CD4-positive, alpha-beta T cell treated with Interleukin-17A for 1 hour (primary cell): ENCODE measurements around the gene OVCA2.
A peak's percentile ranks its signal among the peaks of the same experiment; 100 is the strongest.

Experiments used
- DNase-seq: peaks from one replicate; pipeline ENCODE4 v3.0.0-alpha.2; 2020

Gene OVCA2

DNA sequence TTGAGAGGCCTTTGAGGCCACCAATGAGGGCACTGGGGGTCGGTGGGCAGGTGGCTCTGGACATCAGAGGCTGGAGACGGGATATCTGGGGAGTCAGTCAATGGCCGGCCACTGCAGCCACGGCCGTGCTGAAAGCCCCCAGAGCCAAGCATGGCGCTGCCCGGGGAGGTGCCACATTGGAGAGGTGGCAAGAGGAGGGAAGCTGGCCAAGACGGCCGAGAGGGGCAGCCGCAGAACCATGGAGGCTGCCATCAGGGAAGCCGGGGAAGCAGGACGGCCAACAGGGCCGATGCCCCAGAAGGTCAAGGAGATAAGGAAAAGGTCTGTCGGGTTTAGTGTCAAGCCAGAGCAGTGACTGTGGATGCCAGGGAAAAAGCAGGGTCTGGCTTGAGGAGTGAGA, 26.5 kb upstream of the OVCA2 start:
- no peak for DNase-seq

DNA sequence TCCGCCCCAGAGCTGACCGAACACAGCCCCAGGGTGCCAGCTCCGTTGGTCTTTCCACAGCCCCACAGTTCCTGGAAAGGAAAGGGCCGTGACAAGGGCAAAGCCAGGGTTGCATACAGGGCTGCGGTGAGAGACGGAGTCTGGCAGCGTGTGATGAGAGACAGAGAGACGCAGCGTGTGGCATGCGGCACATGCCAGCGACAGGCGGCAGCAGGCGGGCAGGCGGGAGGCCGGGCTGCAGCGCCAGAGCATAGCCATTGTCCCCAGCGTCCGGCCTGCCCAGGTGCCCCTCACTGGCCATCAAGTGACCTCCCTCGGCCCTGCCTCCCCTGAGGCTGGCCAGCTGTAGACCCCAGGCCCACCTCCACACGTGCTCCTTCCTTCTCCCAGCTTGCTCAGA, 25.3 kb upstream of the OVCA2 start:
- no peak for DNase-seq

DNA sequence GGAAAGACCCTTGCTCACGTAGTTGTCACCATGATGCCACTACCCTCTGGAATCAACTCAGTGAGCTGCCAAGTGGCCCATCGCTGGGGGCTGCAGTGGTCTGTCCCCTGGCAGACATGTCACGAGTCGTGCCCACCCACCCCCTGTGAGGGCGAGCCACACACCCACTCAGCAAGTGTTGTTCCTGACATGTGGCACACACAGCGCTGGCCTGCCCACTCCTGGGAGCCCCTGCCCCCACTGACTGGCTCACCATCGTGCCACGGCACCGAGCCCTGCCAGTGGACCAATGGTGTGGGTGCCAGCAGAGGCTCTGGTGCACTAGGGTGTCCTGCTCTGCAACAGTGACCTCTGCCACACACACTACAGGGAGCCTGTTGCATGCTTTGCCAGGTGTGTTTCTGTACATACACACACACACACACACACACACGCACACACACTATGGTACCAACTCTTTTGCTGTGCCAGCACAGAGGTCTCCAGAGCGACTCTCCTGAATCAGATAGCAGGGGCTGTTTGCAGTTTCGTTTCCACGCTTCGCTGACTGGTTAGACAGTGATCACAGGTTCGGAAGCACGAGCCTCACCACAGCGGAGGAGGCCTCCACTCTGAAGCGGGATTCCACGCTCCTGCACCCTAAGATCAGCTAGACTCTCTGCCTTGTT, 24.4 kb upstream of the OVCA2 start:
- no peak for DNase-seq

DNA sequence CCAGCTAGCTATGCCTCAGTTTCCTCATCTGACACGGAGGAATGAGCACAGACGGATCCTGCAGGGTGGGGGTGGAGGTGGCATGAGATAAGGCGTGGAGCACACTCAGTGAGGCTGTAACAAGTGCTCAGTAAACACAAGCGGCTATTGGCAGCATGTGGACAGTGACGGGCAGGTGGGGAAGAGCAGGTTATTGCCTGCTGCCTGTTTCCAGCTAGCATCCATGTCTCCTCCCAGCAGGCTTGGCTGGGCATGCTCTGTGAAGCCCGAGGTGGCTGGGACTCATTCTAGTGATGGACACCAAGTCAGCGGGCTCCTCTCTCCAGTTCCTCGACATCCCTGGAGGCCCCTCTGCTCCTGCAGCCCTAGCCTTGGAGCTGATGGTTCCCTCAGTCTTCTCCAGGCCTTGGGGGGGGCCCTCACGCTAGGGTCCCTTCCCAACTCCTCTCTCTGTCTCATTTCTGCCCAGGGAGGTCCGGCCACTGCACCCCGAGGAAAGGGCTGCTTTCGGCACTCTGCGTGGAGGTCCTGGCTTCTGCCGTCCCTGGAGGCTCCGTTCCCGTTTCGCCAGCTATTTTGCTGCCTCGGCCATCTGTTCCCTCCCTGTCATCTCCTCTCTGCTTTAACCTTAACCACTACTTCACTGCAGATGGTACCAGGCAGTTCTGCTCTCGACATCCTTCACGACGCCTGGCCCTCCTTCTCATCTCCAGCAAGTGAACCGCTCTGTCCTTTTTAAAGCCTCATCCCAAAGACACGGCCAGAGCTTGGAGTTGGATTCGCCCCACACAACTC, 22.9 kb upstream of the OVCA2 start:
- DNase-seq: no peak

DNA sequence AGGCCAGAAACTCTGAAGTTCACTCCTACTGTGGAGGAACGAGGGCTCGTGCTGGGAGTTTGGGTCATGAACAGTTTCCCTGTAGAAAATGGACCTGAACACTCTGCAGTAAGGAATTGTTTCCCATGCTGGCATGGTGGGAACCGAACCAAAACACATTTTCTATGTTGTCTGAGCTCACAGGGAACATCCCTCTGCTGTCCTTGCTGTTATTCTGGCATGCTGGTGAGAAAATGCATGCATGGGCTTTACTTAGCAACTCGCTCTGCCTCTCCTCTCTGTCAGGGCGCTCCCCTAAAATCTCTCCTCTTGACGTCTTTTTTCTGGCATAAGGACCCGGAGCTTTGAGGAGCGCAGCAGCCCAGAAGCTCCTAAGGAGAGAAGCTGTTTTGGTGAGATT, 22.1 kb upstream of the OVCA2 start:
- no peak for DNase-seq

DNA sequence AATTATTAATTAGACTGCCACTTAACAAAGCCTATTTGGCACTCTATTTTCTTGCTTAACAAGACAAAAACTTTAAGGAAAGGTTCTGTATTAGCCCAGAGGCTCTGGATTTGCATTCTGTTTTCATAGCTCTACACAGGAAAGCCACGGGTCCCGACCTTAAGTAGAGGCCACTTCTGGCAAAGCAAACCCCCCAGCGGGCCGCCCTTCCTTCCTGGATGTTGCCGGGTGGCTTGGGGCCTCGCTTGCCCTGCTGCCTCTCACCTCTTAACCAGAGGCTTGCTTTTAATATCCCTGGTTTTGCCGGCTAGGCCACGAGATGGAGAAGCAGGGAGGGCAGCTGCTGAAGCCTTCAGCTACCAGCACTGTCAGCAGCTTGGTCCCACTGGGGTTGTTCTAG, 21.1 kb upstream of the OVCA2 start:
- no peak for DNase-seq

DNA sequence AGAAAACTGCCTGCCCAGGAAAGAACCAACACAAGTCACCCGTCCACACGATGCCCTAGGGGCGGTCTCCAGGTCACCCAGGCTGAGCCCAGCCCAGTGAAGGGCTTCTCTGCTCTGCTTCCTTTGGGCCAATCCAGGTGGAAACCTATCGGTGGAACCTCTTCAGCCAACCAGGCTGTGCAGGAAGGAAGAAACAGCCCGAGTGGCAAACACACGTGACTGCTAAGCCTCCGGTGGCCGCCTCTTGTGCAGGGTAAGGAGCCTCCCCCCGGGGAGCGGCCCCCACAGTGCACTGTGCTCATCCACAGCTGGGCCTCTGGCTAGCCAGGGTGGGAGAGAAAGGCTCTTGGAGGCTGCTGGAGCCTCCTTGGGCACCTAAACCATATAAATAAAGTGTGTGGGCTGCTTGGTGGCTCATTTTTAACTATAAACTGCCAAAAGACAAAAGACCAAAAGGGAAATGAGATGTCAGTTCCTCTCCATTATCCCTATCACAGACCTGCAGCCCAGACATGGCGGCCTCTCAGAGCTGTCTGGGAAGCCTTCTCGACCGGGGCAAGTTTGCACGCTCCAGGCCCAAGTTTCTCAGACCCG, 19.1 kb upstream of the OVCA2 start:
- DNase-seq: no peak

DNA sequence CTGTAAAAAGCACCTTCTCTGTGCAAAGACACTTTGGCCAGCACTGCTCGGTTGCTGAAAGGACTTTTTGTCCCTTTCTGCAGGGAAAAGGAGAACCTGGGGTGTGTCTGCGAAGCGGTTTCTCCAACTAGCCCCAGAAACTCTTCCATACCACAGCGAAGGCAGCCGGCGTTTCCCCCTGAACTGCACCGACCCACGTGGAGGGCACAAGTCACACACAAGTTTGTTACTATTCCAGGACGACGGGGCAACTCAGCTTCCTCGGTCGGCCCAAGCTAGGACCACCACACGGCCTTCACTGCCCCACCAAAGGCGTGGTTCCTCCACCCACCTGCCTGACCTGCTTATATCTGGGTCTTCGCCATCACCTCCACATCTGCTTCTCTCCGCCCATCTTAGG, 18.6 kb upstream of the OVCA2 start:
- DNase-seq: no peak

DNA sequence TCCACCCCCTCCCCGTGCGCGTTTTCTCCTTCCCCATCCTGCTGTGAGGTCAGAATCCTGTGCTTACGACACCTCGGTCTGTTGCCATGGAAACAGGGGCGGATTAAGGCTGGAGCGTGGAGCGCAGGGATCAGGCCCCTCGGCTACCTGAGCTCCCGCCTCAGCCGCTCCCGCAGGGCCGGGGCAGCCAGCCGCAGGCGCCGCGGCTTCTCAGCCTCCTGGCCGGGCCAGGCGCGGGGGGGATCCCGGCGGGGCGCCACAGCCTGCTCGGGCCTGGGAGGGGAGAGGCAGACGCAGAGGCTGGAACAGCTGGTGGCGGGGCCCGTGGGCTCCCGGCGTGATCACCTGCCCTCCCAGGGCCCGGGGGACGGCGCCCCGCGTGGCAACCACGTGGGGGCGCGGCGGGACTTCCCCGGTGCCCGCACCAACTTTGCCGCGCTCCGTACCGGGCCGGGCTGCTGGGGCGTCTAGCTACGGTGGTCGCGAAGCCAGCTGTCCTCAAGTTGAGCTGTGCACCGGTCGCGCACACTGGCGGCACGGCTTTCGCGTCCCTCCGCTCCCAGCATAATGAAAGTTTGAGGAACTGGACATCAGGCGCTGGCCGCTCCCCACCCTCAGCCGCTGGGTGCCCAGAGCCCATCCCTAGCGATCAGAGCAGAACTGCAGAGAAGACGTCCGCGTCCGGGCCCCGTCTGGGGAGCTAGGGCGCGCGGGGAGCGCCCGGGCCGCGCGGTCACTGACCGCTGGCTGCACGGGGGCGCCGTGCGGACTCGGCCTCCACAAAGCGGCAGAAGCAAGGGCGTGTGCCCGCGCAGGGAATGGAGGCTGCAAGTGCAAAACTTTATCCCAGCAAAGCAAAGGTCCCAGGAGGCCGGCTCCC, 17.9 kb upstream of the OVCA2 start:
- peak; percentile 65 for DNase-seq

DNA sequence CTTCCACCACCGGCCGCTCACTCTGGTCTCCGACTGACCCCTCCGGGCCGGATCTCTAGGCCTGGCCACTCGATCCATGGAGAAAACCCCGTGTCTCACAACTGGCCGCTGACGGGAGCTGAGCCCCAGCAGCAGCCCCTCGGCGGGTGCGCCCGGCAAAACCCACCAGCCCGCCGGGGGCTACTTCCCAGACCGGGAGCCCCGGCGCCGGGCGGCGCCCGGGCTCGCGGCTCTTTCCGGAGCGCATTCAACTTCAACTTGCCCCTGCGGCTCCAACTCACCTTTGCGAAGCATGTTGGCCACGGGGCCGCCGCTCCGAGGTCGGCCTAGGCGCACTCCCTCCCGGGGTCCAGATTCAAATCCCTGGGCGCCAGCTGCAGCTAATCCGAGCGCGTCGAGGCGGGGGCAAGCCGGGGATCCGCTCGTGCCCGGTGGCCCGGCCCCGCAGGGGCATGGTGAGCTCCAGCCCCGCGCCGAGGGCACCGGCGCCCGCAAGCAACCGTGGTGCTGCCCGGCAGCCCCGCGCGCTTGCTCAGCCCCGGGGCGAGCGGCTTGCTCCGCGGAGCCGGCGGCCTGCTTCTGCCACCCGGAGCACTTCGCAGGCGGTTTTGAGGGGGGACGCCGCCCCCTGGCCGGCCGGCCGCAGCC, 17.1 kb upstream of the OVCA2 start:
- no peak for DNase-seq

DNA sequence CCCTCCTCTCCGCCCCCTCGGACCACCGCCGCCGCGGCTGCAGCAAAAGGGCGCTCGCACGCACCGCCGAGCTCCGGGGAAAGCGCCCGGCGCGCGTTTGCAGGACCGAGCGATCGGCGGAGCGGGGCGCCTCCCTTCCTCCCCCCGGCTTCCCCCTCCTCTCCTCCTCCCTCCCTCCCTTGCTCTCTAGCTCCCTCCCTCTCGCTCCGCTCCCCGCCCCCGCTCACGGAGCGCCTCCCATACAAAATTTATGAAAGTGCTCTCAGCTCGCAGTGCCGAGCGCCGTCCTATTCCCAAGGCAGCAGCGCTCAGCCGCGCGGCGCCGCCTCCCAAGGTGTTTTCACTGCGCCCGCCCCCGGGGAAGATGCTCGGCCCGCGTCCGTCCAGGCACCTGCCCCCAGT, 16.6 kb upstream of the OVCA2 start, which contains the start of gene RTN4RL1:
RTN4RL1 (minus strand) TSS at position 115 of the 402 bp plus-strand sequence. CDS start 469 bp downstream, outside the sequence.
- peak; percentile 85 for DNase-seq

DNA sequence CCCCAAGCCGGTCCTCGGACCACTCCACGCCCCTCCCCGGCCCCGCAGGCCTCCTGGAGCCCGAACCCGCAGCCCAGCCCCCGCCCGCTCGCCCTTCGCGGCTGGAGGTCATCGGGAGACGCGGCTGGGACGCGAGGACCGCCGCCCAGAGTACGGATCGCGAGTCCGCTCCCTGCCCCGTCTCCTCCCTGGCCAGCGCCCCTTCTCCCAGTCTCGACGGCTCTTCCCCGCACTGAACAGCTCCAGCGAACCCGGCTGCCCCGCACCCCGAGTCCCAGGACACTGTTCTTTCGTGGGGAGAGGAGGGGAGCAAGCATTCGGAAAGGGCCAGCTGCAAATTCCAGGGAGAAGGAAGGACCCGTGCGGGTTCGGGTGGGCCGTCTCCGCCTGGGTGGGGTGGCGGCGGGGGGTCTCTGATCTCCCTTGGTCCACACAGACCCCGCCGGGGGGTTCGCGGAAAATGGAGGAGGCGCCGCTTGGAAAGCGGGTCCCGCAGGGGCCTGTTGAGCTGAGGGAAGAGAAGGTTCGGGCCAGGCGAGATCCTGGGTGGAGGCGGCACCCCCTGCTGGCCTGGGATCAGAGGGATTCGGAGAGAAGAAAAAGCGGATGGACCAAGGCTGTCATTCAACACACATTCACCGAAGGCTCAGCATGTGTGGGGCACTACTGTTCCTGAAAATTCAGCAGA, 16.1 kb upstream of the OVCA2 start:
- DNase-seq: peak; percentile 30

DNA sequence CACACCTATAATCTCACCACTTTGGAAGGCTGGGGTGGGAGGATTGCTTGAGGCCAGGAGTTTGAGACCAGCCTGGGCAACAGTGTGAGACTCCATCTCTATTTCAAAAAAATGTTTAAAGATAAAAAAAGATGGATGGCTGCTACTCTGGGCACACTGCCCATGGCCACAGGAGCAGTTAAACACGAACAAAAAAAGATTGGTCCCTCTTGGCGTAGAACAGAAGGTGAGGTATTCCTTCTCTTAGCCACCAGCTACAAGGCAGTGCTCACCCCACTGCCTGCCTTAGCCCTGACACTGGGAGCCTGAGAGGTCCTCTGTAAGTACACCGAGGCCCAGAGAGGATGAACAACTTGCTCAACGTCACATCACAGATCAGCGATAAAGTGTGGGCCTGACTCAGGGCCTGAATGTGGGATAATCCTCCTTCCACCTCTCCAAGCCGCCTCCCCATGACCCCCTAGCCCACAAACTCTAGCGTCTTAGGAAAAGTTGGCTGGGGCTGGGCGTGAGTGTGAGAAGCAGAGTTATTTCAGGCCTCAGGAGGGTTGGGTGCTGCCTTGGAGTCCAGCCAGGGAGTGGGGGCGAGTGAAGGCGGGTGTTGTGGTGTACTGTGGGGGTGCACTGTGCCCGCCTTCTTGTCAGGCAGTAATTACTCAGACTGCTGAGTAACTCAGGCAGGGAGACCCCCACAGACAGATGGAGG, 14.1 kb upstream of the OVCA2 start:
- no peak for DNase-seq

DNA sequence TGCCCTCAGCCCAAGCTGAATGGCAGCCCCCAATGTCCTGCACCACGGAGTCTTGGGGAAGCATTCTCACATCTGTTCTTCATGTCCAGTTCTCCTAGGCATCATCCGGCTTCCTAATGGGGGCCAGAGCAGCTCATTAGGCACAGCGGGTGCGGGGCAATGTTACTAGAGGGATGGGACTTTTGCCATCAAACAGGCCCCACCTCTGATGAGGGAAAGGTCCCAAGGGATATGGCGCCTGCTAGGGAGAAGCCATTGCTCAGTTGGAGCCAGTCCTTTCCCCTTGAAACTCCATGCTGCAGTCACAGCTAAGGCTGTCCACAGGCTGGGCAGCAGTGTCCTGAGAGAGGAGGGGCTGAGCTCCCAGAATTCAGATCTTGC, 13.6 kb upstream of the OVCA2 start:
- DNase-seq: no peak

DNA sequence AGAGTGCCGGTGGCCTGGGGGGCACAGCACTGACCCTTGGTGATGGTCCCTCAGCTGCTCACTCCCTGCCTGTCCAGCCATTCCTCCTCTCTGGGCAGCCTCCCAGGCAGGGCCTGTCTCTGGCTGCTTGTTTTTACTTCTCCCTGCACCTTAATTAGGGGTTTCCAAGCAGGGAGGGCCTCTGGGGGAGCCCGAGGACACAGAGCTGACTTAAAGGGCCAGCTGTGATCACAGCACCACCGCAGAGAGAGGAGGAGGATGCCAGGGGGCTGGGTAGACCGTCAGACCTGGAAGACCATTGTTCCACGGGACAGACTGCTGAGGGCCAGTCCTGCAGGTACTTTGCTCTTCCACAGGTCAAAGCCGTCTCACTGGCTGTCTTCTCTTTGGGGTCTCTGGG, 13.1 kb upstream of the OVCA2 start:
- DNase-seq: no peak

DNA sequence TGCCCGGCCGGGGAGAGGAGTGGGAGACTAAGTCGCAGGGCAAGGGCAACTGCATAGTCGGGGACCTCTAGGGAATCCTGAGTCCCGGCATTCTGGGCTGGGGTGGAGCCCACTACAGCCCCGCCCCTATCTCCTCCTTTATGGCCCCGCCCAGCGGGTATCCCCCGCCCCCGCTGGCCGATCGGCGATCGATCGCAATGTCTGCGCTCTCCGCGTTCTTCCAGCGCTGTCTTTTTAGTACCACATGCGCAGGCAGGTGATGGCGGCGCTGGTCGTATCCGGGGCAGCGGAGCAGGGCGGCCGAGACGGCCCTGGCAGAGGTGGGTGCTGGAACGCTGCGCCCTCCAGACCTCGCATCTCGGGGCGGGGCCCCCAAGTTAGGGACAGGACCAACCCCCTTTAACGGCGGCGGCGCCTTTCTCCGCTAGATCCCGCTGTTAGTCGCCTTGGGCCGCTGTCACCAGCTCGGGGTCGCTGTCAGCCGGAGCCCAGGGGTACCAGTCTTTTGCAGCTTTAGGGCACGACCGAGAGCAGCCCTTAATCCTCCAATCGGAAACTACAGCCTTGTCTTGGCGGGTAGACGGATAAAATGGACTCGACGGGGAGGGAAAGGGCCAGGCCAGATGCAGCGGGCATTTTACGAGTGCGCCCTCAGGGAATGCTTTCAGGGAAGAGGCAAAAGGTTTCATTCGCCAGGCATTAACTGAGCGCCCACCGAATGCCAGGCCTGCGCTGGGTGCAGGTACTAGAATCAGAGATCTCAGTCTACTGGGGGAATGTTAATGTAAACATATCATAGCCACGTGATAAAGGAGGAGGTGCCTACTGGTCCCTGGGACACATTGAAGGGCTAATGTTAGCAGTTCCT, 11.7 kb upstream of the OVCA2 start, which contains the start of gene DPH1:
DPH1 (plus strand) TSS at position 243 of the 868 bp plus-strand sequence; CDS start at position 260, 17 bp downstream.
- DNase-seq: peak; percentile 89

DNA sequence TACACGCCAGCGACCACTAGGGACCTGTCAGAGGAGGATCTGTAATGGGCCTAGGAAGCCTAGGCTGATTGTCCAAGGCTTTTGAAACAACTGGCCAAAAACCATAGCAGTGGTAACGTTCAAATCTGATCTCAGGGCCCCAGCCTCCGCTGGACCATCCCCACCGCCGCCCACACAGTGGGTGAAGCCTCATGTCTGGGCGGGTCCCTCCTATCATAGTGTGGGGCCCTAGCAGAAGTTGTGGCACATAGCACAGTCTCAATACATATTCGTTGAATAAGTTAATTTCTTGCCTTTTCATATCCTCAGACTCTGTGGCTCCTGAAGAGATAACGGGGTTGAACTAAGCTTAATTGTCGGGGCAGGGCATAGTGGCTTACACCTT, 11.1 kb upstream of the OVCA2 start:
- no peak for DNase-seq

DNA sequence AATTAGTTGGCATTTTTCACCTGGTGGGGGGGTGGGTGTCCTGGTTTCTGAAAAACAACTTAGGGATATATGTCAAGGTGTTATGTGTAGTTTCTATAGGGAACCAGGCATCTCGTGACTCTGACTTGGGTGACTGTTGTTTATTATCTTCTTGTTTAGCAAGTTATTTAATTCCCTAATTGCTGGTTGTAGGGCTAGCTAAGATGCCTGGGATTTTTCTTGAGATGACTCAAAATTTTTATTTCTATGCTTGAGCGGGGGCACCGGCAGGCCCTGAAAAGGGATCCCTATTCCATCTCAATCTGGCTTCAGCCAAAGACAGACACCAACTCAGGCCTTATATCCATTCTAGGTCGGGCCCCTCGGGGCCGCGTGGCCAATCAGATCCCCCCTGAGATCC, 8.7 kb upstream of the OVCA2 start:
- no peak for DNase-seq

DNA sequence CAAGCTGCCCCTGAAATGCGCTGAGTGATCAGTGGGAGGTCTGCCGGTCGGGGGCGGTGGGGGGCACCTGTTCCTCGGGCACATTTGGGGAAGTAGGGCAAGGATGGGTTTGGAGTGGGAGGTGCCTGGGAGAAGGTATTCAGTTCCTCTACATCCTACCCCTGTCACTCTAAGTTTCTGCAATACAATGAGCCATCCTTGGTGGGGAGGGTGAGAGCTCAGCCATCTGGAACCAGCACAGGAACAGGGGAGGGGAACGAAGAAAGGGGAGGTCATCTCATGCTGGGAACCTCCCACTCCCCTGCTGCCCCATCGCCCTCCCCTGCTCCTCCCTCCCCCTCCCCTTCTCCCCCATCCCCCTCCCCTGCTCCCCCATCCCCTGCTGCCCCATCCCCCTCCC, 7.7 kb upstream of the OVCA2 start:
- DNase-seq: no peak
